ENCODE data around the gene C20orf204.

C20orf204 gene

GRCh38 chr20:64042054-64042781 is 6.2 kb downstream of the C20orf204 start:
- DNase-seq: no peak

DNA sequence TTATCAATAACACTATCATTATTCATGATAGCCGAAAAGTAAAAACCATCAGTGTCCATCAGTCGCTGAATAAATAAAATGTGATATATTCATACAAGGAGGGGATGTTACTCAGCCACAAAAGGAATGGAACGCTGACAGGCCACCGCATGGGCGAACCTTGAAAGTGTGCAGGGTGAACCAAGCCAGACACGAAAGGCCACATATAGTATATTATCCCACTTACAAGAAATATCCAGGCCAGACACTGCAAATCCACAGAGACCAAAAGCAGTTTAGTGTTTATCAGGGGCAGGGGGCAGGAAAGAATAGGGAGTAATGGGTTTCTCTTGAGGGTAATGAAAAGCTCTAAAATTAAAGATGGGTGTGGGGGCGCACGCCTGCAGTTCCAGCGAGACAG is 7.8 kb downstream of the C20orf204 start:
- DNase-seq: no peak

- DNase-seq: no peak
Measured at GRCh38 chr20:64044484-64045247, 8.7 kb downstream of the C20orf204 start.

GRCh38 chr20:64045346-64046011 is 9.5 kb downstream of the C20orf204 start:
- DNase-seq: no peak

- no peak for DNase-seq
Measured at GRCh38 chr20:64047046-64047389, 11.0 kb downstream of the C20orf204 start.

DNA sequence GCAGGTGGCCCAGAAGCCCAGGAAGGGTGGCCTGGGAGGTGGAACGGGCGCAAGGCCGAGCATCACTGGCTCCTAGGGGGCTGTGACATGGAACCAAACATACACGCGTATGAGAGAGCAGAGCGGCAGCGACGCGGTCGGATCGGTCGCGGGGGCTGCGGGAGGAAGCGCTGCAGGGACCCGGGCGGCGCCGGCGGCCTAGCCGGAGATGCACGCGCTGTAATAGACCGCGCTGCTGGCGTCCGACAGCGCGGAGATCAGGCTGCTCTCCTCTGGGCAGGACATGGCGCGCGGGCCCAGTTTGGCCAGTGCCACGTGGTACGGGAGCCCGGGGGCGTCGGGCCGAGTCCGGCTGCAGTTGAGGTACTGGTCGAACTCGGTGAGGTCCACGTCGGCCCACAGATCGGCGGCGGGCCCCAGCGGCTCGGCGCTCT is 12.0 kb downstream of the C20orf204 start:
- no peak for DNase-seq

DNA sequence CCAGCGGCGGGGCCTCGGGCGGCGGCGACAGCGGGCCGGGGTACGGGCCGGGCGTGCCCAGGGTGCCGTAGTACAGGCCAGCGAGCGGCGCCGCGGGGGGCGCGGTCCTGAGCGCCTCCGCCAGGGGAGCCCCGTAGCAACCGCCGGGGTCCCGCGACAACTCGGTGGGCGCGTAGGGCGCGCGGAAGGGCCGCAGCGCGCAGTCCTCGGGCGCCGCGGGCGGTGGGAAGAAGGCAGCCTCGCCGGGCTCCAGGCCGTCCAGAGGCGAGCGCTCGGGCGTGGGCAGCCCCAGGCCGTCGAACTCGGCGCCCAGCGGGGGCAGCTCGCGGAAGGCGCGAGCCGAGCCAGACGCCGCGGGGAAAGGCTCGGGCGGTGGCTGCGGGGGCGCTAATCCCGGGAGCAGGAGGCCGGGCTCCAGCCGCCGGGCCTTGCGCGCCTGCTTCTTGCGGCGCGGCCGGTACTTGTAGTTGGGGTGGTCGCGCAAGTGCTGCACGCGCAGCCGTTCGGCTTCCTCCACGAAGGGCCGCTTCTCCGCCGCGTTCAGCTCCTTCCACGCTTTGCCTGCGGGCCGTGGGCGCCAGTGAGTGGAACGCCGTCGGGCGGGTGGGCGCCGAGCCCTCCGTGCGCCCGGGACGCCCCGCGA is 12.5 kb downstream of the C20orf204 start:
- DNase-seq: no peak

GRCh38 chr20:64049060-64049877 is 13.3 kb downstream of the C20orf204 start, which contains the start of gene SOX18:
Gene SOX18, minus strand, starts transcription at chr20:64049639. Its CDS starts 123 bp downstream, at chr20:64049516.
- no peak for DNase-seq

- no peak for DNase-seq
Measured at GRCh38 chr20:64049878-64050260, 13.9 kb downstream of the C20orf204 start.

DNA sequence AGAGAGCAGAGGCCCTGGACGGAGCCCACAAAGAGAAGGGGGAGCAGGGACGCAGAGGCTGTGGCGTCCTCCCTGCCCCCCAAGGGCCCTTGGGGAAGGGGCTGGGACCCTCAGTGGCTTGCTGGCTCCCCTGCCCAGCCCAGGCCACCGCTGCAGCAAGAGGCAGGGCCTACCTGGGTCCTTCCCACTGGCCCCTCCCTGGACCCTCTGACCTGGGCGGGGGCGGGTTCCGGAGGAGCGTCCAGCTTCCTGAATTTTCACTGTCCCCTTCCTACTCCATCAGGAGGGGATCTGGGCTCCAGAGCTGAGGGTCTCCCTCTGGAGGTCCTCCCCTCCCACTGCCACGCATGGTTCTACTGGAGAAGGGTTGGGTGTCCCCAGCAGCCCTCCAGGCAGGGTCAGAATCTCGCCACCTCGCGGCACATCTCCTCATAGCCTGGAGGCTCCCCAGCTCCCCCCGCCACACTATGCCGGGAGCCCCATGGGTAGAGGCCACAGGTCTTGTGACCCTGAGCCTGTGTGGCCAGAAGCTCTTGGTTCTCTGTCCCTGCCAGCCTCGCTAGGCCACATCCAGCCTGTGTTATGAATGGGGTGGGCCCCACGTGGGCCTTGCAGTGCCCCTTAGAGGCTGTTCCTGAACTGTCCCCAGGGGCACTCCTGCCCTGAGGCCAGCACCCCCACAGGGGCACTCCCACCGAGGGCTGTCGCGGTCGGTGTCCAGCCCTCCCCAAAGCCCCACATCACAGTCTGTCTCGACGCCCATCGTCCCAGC is 14.5 kb downstream of the C20orf204 start:
- no peak for DNase-seq

DNA sequence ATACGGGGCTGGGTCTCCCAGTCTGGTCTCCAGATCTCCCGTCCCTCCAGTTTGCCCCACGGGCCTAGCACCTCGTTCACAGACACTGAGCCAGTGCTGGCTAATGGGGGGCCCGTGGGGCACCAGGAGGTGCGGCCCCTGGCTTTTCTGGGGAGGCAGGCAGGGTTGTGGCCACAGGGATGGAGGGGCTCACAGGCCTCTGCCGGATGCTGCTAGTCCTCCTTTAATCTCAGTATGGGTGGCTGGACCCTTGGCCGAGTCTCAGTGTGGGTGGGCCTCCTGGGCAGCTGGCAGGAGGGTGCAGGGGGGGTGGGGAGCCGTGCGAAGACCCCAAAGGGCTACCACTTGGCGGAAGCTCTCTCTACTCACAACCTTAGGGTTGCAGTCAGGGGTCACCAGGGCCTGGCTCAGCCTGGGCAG is 15.1 kb downstream of the C20orf204 start:
- no peak for DNase-seq

GRCh38 chr20:64051561-64052325 is 15.8 kb downstream of the C20orf204 start:
- DNase-seq: no peak

- DNase-seq: no peak
Measured at GRCh38 chr20:64052326-64052722, 16.3 kb downstream of the C20orf204 start.

GRCh38 chr20:64052987-64053840 is 17.2 kb downstream of the C20orf204 start:
- no peak for DNase-seq

DNA sequence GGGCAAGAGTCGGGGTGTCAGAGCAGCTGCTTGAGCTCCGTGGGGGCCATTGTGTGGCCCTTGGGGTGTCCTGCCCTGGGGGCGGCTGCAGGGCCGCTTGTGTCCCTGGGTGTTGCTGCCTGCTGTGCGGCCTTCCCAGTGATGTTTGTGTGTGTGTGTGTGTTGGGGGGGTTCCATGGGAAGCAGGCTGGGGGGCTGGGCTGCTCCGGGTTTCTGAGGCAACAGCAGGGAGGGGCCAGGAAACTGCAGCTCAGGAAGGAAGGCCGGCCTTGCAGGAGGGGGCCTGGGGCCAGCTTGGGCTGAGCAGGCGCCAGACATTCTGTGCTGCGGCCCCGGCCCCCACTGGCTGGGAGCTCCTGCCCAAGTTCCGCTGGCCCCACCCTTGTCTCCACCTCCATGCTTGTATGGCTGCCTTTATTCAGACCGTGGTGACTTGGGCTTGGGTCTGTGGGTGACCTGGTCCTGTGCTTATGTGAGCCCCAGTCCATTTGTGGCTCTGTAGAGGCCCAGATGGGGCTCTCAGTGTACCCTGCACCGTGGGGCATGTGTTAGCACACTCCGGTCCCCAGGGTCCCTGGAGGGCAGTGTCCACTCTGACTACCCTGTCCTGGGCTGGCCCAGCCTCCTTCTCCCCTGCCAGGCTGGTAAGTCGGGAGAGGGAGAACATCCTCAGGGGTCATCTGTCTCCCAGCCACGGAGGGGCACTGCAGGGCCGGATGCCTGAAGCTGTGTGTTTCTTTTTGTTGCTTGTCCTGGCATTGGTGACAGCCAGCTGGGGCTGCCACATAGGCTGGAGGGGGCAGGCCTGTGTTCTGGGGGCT is 18.1 kb downstream of the C20orf204 start:
- no peak for DNase-seq

DNA sequence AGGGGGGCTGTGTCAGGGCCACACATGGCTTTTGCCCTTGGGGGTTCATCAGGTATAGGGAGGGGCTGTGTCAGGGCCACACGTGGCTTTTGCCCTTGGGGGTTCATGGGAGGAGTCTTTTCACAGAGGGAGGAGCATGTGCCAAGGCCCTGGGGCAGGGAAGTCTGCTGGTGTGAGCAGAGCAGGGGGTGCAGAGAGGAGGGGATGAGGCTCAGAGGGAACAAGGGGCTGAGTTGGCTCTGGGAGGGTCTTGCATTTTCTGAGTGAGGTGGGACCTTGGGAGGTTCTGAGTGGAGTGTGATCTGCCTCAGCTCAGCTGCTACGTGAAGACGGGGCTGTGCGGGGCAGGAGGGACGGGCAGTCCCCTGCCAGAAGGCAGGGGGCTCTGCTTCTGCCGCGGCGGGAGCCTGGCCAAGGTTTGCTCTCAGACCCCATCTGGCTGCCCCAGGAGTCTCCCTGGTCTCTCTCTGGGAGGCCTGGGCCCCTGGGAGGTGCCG is 19.5 kb downstream of the C20orf204 start:
- no peak for DNase-seq

DNA sequence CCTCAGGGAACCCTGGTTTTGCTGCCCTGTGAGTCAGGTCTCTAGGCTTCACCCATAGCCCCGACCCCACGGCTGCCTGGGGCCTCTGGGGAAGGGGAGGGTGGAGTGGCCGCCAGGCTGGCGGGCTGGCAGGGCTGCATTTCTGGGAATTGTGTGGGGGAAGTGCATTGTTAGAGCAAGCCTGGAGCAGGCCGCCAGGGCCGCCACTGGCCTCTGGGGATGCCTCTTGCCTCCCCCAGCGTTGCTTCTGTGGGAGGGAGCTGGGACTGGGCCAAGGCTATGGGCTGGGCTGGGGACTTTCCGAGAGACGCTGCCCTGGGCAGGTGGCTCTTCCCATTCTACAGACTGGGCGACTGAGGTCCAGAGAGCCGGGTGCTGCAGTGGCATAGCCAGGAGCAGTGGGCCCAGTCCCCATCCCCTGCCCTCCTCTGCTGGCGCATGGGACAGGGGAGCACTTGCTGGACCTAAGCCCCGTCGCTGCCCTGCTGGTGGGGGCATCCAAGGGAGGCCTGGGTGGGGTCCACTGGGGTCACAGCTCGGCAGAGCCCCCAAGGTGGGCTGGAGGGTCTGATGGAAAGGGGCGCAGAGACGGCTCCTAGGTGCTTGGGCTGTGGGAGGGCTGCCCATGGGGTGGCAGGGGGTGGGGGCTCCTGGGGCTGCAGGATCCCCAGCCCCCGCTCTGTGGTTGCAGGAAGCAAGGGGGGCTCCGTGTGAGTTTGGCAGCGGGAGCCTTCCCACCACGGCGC is 20.1 kb downstream of the C20orf204 start:
- DNase-seq: no peak

DNA sequence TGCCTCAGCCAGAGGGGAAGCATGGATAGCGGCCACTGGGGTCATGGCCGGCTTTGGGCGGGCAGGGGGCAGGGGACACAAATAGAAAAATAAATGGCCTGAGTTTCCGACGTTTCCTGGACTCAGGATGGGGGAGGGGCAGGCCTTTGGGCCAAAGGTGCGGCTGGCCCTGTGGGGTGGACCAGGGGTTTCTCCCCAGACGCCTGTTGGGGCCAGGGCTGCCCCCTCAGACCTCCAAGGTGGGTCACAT is 20.6 kb downstream of the C20orf204 start:
- no peak for DNase-seq

Measured in GOT3 (cell line).